H9 (cell line): ENCODE results near the gene TSPO. TPM values are rescaled to one million over a fixed set of nuclear protein-coding genes. Genes with fewer than 3 reads are reported as not detected.

Experiments
- DNase-seq: peaks from one replicate; pipeline ENCODE4 v3.0.0-alpha.2; 2017
- H2AFZ ChIP-seq: one replicate; pipeline ENCODE4 v1.6.1; 2013; ENCODE audit warnings: mild to moderate bottlenecking, low read length, control low read depth, moderate library complexity
- H2AK5ac ChIP-seq: 2 replicates; pipeline ENCODE4 v1.6.1; 2013; ENCODE audit warnings: low read length, control low read depth, mixed read lengths; ENCODE audit not compliant: insufficient read length
- H2BK120ac ChIP-seq: one replicate; pipeline ENCODE4 v1.6.1; 2013; ENCODE audit warnings: low read depth, mild to moderate bottlenecking, low read length, control low read depth, inconsistent platforms; ENCODE audit not compliant: poor library complexity, severe bottlenecking
- H2BK12ac ChIP-seq: 2 replicates; pipeline ENCODE4 v1.6.1; 2013; ENCODE audit warnings: low read length, control low read depth, mixed read lengths, low read depth; ENCODE audit not compliant: insufficient read length
- H2BK15ac ChIP-seq: 2 replicates; pipeline ENCODE4 v1.6.1; 2013; ENCODE audit warnings: low read depth, low read length, control low read depth
- H2BK20ac ChIP-seq: one replicate; pipeline ENCODE4 v1.6.1; 2013; ENCODE audit warnings: low read depth, mild to moderate bottlenecking, low read length, control low read depth, inconsistent platforms; ENCODE audit not compliant: poor library complexity, severe bottlenecking
- H2BK5ac ChIP-seq: 2 replicates; pipeline ENCODE4 v1.6.1; 2013; ENCODE audit warnings: low read length, control low read depth, mixed read lengths; ENCODE audit not compliant: insufficient read length
- H3K14ac ChIP-seq: 2 replicates; pipeline ENCODE4 v1.6.1; 2013; ENCODE audit warnings: low read length, control low read depth; ENCODE audit not compliant: insufficient read depth
- H3K18ac ChIP-seq: 2 replicates; pipeline ENCODE4 v1.6.1; 2013; ENCODE audit warnings: low read depth, mild to moderate bottlenecking, mixed read lengths, low read length, control low read depth; ENCODE audit not compliant: insufficient read length
- H3K23ac ChIP-seq: 2 replicates; pipeline ENCODE4 v1.6.1; 2013; ENCODE audit warnings: low read length, control low read depth, mixed read lengths, low read depth; ENCODE audit not compliant: insufficient read length
- H3K23me2 ChIP-seq: 2 replicates; pipeline ENCODE4 v1.6.1; 2013; ENCODE audit warnings: low read depth, mild to moderate bottlenecking, mixed read lengths, low read length, control low read depth; ENCODE audit not compliant: insufficient read length, poor library complexity, severe bottlenecking
- H3K27ac ChIP-seq: 2 replicates; pipeline ENCODE4 v1.5.1; 2013; ENCODE audit warnings: low read length, control low read depth, mixed read lengths, low read depth; ENCODE audit not compliant: insufficient read length
- H3K27me3 ChIP-seq: 2 replicates; pipeline ENCODE4 v1.6.1; 2013; ENCODE audit warnings: low read length, control low read depth, inconsistent platforms; ENCODE audit not compliant: insufficient read depth
- H3K4ac ChIP-seq: 2 replicates; pipeline ENCODE4 v1.6.1; 2013; ENCODE audit warnings: low read depth, mild to moderate bottlenecking, control low read depth, inconsistent platforms, low read length, moderate library complexity
- H3K4me1 ChIP-seq: 2 replicates; pipeline ENCODE4 v1.6.1; 2013; ENCODE audit warnings: low read length, control low read depth, inconsistent platforms; ENCODE audit not compliant: insufficient read depth
- H3K4me2 ChIP-seq: 2 replicates; pipeline ENCODE4 v1.6.1; 2013; ENCODE audit warnings: low read length, control low read depth, mixed read lengths; ENCODE audit not compliant: insufficient read length, insufficient read depth
- H3K56ac ChIP-seq: 2 replicates; pipeline ENCODE4 v1.6.1; 2013; ENCODE audit warnings: low read depth, mild to moderate bottlenecking, mixed read lengths, low read length, control low read depth; ENCODE audit not compliant: insufficient read length
- H3K79me1 ChIP-seq: 2 replicates; pipeline ENCODE4 v1.6.1; 2013; ENCODE audit warnings: low read depth, mild to moderate bottlenecking, moderate library complexity, low read length, control low read depth, inconsistent platforms; ENCODE audit not compliant: insufficient read depth, poor library complexity, severe bottlenecking
- H3K79me2 ChIP-seq: 2 replicates; pipeline ENCODE4 v1.6.1; 2013; ENCODE audit warnings: low read length, control low read depth, inconsistent platforms; ENCODE audit not compliant: insufficient read depth
- H3K9ac ChIP-seq: 2 replicates; pipeline ENCODE4 v1.6.1; 2013; ENCODE audit warnings: low read length, control low read depth, mixed read lengths; ENCODE audit not compliant: insufficient read length; ENCODE audit errors: extremely low read depth
- H3K9me3 ChIP-seq: one replicate; pipeline ENCODE4 v1.6.1; 2013; ENCODE audit warnings: low read depth, low read length, inconsistent platforms; ENCODE audit not compliant: control insufficient read depth
- H3T11ph ChIP-seq: one replicate; pipeline ENCODE4 v1.6.1; 2013; ENCODE audit warnings: mild to moderate bottlenecking, low read length, control low read depth, inconsistent platforms
- H4K20me1 ChIP-seq: one replicate; pipeline ENCODE4 v1.6.1; 2013; ENCODE audit not compliant: control insufficient read depth, insufficient read length, insufficient read depth
- H4K5ac ChIP-seq: 2 replicates; pipeline ENCODE4 v1.6.1; 2013; ENCODE audit warnings: low read depth, mild to moderate bottlenecking, mixed read lengths, low read length, control low read depth; ENCODE audit not compliant: insufficient read length
- H4K8ac ChIP-seq: replicated peaks from 2 replicates; pipeline ENCODE4 v1.6.1; 2013; ENCODE audit warnings: low read length, control low read depth, mixed read lengths, low read depth; ENCODE audit not compliant: insufficient read length
- H4K91ac ChIP-seq: 2 replicates; pipeline ENCODE4 v1.6.1; 2013; ENCODE audit warnings: low read depth, mild to moderate bottlenecking, moderate library complexity, mixed read lengths, low read length, control low read depth; ENCODE audit not compliant: insufficient read length
- H3K27ac Mint-ChIP-seq, 3 experiments: 2 replicates in 2 of 3; 3 replicates in 1 of 3; pipeline ENCODE4 v1.8.0; 2020 to 2021; ENCODE audit warnings: mixed read lengths in 3 of 3, mild to moderate bottlenecking in 1 of 3, moderate library complexity in 1 of 3
- H3K27me3 Mint-ChIP-seq: 2 replicates; pipeline ENCODE4 v1.8.0; 2021; ENCODE audit warnings: low read depth, mild to moderate bottlenecking, moderate library complexity, mixed read lengths
- H3K36me3 Mint-ChIP-seq, 3 experiments: 2 replicates in 2 of 3; 3 replicates in 1 of 3; pipeline ENCODE4 v1.8.0; 2020 to 2021; ENCODE audit warnings: low read depth in 3 of 3, mixed read lengths in 3 of 3; ENCODE audit not compliant: insufficient read depth in 1 of 3
- H3K4me1 Mint-ChIP-seq, 2 experiments: 2 replicates each; pipeline ENCODE4 v1.8.0; 2020; ENCODE audit warnings: mixed read lengths in 2 of 2
- H3K4me3 Mint-ChIP-seq, 2 experiments: 2 replicates in 1 of 2; 3 replicates in 1 of 2; pipeline ENCODE4 v1.8.0; 2020 to 2021; ENCODE audit warnings: mild to moderate bottlenecking in 2 of 2, mixed read lengths in 2 of 2, moderate library complexity in 1 of 2
- H3K9me3 Mint-ChIP-seq, 2 experiments: 2 replicates in 1 of 2; 3 replicates in 1 of 2; pipeline ENCODE4 v1.8.0; 2020; ENCODE audit warnings: mild to moderate bottlenecking in 2 of 2, mixed read lengths in 2 of 2, moderate library complexity in 1 of 2
- WGBS: extraction: QIAGEN DNeasy Blood & Tissue Kit; methylation state at CpG from one replicate; pipeline ENCODE4 v1.1.7; 2013; ENCODE audit warnings: missing lambda C conversion rate, low lambda C conversion rate, mixed read lengths; ENCODE audit not compliant: insufficient read length; ENCODE audit errors: extremely low coverage; 5-methylcytosine and 5-hydroxymethylcytosine counted together
- total RNA-seq: library from RNA; stranded (reverse); gene quantifications from 2 replicates; pipeline ENCODE4 v1.2.1, GENCODE V29; 2021
- TF ChIP-seq, protein P1 (sequence below): fragments of 200-600 bp; sonication (generic); conservative IDR thresholded peaks from 3 replicates; pipeline ENCODE4 v1.8.0; 2021; ENCODE audit warnings: antibody characterized with exemption, mild to moderate bottlenecking

TSPO gene
- total RNA-seq, 1 experiment from 2014 or later = 14.8 TPM

GRCh38 chr22:43187171-43188099 is 36.1 kb downstream of the TSPO start:
- no peak overlapping the region for H3T11ph ChIP-seq
- TF ChIP-seq, protein P1, sequence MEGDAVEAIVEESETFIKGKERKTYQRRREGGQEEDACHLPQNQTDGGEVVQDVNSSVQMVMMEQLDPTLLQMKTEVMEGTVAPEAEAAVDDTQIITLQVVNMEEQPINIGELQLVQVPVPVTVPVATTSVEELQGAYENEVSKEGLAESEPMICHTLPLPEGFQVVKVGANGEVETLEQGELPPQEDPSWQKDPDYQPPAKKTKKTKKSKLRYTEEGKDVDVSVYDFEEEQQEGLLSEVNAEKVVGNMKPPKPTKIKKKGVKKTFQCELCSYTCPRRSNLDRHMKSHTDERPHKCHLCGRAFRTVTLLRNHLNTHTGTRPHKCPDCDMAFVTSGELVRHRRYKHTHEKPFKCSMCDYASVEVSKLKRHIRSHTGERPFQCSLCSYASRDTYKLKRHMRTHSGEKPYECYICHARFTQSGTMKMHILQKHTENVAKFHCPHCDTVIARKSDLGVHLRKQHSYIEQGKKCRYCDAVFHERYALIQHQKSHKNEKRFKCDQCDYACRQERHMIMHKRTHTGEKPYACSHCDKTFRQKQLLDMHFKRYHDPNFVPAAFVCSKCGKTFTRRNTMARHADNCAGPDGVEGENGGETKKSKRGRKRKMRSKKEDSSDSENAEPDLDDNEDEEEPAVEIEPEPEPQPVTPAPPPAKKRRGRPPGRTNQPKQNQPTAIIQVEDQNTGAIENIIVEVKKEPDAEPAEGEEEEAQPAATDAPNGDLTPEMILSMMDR = peak; percentile 83
- peaks cover 13% of the 10 kb centered on the region for H3K23me2 ChIP-seq
- peaks cover 21 to 25% of the 10 kb centered on the region in 2 experiments for H3K4me1 Mint-ChIP-seq
- no peak overlapping the region for H2AFZ ChIP-seq
- no CpG with 5 or more reads among the region's 86 CpGs for WGBS
- no peaks in the 10 kb centered on the region; a peak in 2 of 5 replicates for H3K9me3 Mint-ChIP-seq
- no peak overlapping the region for H2BK5ac ChIP-seq
- H2AK5ac ChIP-seq = no peak overlapping the region
- no peak overlapping the region for H3K56ac ChIP-seq
- no peak overlapping the region for H2BK20ac ChIP-seq
- no peak overlapping the region for H3K14ac ChIP-seq
- no peak overlapping the region for H3K4me2 ChIP-seq
- H2BK15ac ChIP-seq = no peak overlapping the region
- peaks cover 6% of the 10 kb centered on the region for H3K27me3 Mint-ChIP-seq
- peaks cover 7% of the 10 kb centered on the region for H3K79me2 ChIP-seq
- no peak overlapping the region for H2BK12ac ChIP-seq
- H3K4ac ChIP-seq = no peak overlapping the region
- no peaks in the 10 kb centered on the region for H3K9me3 ChIP-seq
- peaks cover 3 to 15% (median 9%) of the 10 kb centered on the region in 3 experiments; a peak in 6 of 7 replicates for H3K36me3 Mint-ChIP-seq
- no peak overlapping the region for H2BK120ac ChIP-seq
- peak; percentile 97 for DNase-seq
- peak overlapping the region in 2 of 3 experiments; percentile 75 to 90; a peak in 3 of 7 replicates for H3K27ac Mint-ChIP-seq
- peaks cover 8% of the 10 kb centered on the region; the same call in 1 of the 2 replicates for H3K4me1 ChIP-seq
- H3K23ac ChIP-seq = no peak overlapping the region
- no peak overlapping the region for H4K91ac ChIP-seq
- H3K4me3 Mint-ChIP-seq = peak overlapping the region; percentile 65 to 74
- H3K18ac ChIP-seq = peak overlapping the region; percentile 22
- H4K20me1 ChIP-seq = no peaks in the 10 kb centered on the region
- no peak overlapping the region for H4K8ac ChIP-seq
- no peaks in the 10 kb centered on the region for H3K27me3 ChIP-seq
- peak overlapping the region; percentile 28 for H3K9ac ChIP-seq
- H3K27ac ChIP-seq = no peak overlapping the region
- no peaks in the 10 kb centered on the region for H3K79me1 ChIP-seq
- H4K5ac ChIP-seq = no peak overlapping the region
